GM12873 (cell line): ENCODE data around the gene PDZD4.

Source experiments
- CTCF ChIP-seq: IDR thresholded peaks from 2 replicates; pipeline ENCODE4 v1.5.1; 2012; ENCODE audit warnings: low read depth, mild to moderate bottlenecking, moderate library complexity, low read length, control low read depth; ENCODE audit not compliant: insufficient read depth; ENCODE audit errors: missing control alignments

Gene PDZD4

DNA sequence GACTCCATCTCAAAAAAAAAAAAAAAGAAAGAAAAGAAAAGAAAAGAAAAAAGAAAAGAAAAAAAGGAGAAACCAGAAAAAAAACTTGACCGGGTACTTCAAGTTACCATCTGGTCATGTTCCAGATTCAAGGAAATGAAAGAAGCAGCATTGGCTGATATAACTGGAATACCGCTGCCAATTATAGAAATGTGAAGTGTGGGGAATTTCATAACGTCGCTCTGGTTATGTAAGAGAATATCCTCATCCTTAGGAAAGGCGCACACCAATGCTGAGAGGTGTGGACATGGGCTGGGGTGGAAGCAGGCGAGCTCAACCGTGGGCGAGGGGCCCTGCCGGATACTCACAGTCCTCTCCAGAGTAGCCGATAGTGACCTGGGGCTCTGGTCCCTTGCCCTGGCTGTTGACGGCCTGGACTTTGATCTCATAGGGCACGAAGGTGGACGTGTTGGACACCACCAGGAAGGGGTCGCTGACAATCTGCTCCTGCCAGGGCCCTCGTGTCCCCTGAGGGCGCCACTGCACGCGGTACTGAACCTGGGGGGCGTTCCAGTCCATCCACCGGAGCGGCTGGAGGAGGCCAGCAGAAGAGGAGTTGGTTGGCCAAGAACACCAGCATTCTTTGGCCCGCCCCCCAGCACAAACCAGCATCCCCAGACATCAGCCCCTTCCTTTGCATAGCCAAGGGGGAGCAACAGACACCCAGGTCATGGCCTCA is 36.1 kb upstream of the PDZD4 start:
- no peak for TF ChIP-seq CTCF

- TF ChIP-seq CTCF, result no peak
Observed at GRCh38 chrX:153865685-153866084, 35.3 kb upstream of the PDZD4 start.

GRCh38 chrX:153865321-153865580 is 34.9 kb upstream of the PDZD4 start:
- TF ChIP-seq CTCF, result no peak

GRCh38 chrX:153864561-153865320 is 34.4 kb upstream of the PDZD4 start:
- TF ChIP-seq CTCF, result no peak

DNA sequence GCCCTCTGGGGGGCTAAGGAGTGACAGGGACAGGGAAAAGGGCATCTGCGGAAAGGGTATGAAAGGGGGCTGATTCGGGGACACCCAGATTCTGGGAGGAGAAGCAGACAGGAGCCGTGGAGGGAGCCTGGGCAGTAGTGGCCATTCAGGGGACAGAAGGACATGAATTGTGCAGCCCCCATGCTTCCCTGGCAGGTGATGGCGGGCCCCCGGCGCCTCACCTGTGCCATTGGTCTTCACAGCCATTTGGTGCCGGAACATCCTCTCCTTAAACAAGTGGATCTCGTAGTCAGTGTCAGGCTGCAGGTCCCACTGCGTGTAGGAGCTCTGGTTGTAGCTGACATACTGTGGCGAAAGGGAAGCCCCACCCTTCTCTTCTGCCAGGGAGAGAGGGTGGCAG is 33.8 kb upstream of the PDZD4 start:
- TF ChIP-seq CTCF, result no peak

- TF ChIP-seq CTCF, result no peak
Observed at GRCh38 chrX:153863251-153863991, 33.1 kb upstream of the PDZD4 start.
